Activated CD4-positive, alpha-beta T cell treated with anti-CD3 and anti-CD28 coated beads for 4 hours (primary cell): Measurements from ENCODE around the gene GNRHR.
A peak's percentile ranks its signal among the peaks of the same experiment; 100 is the strongest.
"Not testable (repeated sequence)": the region's sequence is repeated elsewhere in the genome, so short reads cannot be mapped to it uniquely, and the experiment has no call there.

Experiments used
- DNase-seq, 2 donors: peaks; one replicate each; pipeline ENCODE4 v3.0.0-alpha.2; 2020

GNRHR gene

GRCh38 chr4:67725981-67726380 lies 28.2 kb downstream of the GNRHR start:
- no peak for DNase-seq

- no peak for DNase-seq
Observed at GRCh38 chr4:67725132-67725531, 29.1 kb downstream of the GNRHR start.

DNA sequence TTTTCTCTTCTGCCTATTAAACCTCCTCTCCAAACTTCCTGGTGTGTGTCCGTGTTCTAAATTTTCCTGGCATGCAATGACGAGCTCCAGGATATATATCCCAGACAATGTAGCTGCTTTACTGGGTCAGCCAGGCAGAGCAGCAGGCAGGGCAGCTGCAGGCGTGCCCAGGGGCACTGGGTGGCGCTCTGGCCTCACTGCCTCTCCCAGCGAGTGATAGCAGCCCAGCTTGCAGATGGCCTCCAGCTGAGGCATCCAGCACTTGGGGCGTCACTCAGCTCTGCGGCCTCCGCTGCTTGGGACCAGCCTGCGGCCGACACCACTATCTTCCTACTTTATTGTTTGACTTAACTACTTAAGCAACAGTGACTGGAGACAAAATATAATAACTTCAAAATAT lies 30.2 kb downstream of the GNRHR start:
- no peak for DNase-seq

GRCh38 chr4:67723341-67723740 lies 30.8 kb downstream of the GNRHR start:
- no peak for DNase-seq

DNA sequence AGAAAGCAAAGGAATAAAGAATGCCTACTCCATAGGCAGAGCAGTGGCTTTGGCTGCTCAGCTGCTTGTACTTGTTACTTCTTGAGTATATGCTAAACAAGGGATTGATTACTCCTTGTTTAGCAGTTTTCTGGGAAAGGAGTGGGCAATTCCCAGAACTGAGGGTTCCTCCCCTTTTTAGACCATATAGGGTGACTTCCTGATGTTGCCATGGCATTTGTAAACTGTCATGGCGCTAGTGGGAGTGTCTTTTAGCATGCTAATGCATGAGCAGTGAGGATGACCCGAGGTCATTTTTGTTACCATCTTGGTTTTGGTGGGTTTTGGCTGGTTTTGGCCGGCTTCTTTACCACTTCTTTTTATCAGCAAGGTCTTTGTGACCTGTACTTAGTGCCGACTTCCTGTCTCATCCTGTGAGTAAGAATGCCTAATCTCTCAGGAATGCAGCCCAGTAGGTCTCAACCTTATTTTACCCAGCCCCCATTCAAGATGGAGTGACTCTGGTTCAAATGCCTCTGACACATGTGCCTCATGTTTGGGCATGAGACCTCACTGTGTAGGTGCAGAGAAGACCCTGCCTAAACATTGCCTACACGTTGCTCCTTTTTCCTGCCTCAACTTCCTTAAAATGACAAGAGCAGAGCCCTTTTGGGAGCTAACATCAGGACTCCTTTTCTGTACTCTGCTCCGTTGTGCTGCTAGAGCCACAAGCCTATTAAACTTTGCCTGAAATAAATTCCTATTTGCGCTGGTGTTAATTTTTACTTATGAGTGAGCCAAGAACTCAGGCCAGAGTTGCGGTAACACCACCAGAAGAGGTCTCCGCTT lies 32.2 kb downstream of the GNRHR start:
- DNase-seq, result no peak

- DNase-seq, result no peak
Observed at GRCh38 chr4:67721315-67721769, 32.8 kb downstream of the GNRHR start.

- DNase-seq, result no peak
Observed at GRCh38 chr4:67719953-67720617, 34.1 kb downstream of the GNRHR start.

GRCh38 chr4:67718848-67719247 lies 35.3 kb downstream of the GNRHR start:
- no peak for DNase-seq

DNA sequence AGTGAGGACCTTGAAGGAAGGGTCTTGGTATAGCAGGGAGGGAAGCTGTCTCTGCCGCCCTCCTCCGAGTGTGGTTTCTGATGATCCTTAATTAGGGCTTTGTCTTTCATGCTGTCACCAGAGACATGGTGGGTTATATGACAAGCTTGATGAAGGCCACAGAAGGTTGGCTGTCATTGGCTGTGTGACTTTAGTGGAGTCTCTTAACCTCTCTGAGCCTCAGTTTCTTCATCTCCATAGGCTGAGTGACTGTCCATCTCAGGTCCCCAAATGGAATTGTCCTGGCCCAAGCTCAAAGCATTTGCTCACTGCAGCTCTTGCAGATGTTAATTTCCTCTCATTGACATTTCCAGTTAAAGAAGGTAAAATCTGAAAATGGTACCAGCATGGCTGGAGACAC lies 36.6 kb downstream of the GNRHR start:
- no peak for DNase-seq

DNA sequence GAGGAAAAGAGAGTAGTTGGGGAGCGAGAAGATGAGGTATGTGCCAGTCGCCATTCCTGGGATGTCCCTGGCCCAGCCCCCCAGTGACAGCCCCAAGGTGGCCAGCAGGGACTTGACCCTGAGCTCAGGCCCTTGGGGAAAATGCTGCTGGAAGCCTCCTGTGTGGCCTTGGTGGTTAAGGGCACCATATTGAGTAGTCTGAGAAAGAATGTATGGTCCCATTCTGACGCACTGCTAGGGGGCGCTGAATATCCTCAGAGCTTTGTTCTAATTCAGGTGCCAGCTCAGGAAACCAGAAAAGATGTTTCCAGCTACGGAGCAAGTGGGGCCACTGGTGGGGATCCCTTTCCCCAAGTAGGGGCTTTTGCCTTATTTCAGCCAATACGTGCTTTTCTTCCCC lies 39.2 kb downstream of the GNRHR start:
- no peak for DNase-seq

DNA sequence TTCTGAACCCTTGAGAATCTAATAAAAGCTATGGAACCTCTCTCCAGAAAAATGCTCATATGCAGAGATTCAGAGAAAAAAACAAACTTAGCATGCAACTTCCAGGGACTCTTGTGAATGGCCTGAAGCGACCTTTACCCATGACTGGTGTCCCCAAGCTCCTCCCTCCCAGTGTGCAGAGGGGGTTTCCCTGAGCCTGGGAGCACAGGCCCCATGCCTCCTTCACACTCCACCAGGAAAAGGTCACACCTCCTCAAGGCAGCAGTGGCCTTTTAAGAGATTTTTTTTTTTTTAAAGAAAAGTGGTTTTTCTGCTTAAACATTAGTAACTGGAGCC lies 40.0 kb downstream of the GNRHR start:
- DNase-seq, result no peak

GRCh38 chr4:67713529-67714247 lies 40.5 kb downstream of the GNRHR start:
- DNase-seq, result no peak

- no peak for DNase-seq
Observed at GRCh38 chr4:67712650-67713528, 41.3 kb downstream of the GNRHR start.

DNA sequence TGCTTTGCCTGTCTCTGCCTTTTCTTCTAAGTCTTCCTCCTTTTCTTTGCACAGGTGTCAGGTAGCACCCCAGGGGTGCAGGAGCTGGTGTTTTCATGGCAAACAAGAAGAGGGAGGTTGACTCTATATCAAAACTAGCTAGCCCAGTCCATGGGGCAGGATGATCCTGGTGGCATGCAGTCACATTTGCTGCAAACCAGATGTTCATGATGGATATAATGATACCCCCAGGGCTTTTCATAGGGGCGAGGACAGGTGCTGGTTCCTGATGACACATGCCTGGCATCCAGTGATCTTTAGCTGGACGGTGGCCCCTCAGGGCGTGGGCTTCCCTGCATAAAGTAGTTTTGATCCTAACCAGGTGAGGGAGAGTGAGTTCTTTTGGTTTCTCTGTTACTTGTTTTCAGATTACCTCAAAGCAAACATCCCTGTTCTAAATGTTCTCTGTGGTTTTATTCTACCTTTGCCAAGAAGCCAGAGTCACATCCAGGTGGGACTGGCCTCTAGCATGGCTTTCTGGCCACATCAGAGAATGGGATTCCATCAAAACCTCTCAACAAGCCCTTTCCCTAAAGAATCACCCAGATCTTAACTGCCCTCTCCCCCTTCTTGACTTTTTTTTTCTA lies 42.1 kb downstream of the GNRHR start:
- DNase-seq, result no peak

GRCh38 chr4:67706682-67707081 lies 47.5 kb downstream of the GNRHR start:
- not testable (repeated sequence) for DNase-seq

GRCh38 chr4:67704843-67705242 lies 49.3 kb downstream of the GNRHR start:
- no peak for DNase-seq

GRCh38 chr4:67702166-67702565 lies 52.0 kb downstream of the GNRHR start:
- DNase-seq, result no peak

DNA sequence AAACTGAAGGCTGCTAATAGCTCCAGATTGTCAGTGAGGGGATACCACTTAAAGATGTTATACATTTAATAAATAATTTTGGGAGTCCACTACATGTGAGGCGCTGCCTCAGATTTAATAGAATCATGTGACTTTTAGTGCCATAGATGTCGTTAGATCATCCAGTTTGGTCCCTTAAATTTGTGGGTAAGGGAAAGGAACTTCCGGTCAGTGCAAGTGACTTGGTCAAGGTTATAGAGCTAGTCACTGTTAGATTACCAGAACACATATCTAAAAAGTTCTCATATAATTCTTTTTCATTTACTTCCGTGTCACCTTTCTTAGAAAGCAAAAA lies 52.7 kb downstream of the GNRHR start:
- no peak for DNase-seq

DNA sequence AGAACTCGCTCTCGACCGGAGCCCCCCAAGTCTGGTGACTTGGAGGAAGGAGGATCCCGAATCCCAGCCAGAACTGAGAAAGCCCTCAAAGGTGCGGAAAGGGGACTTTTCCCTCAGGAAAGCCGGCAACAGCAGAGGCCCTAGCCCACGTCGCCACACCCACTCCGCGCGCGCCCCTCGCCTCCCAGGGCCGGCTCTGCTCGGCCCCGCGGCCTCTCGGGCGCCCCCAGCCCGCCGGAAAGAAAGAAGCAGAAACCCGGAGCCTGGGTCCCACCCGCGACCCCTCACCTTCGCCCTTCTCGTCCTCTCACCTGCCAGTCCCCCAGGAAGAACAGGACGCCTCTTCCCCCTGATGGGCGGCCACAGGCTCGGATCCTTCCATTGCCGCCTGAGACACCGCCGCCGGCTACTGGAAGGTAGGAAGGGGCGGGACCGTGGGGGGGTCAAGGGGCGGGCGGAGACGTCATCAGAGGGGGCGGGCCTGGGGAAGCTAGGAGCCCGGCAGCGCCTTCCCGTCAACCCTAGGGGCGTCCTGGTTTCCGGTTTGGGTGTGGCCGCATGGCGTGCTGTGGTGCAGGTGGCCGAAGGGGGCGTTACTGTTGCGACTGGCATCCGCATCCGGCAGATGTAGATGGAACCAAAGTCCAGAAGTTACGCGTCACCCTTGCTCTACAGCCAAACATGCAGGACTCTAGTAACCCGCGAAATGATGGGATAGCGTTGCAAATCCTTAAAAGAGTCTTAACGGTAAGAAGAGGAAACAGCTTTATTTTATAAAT lies 53.3 kb downstream of the GNRHR start, which contains the start of gene UBA6:
Gene UBA6, minus strand, starts transcription at position 418 of the 779 bp plus-strand sequence. Its CDS starts 36 bp downstream, at position 382.
- DNase-seq, result peak; percentile 94 to 96

DNA sequence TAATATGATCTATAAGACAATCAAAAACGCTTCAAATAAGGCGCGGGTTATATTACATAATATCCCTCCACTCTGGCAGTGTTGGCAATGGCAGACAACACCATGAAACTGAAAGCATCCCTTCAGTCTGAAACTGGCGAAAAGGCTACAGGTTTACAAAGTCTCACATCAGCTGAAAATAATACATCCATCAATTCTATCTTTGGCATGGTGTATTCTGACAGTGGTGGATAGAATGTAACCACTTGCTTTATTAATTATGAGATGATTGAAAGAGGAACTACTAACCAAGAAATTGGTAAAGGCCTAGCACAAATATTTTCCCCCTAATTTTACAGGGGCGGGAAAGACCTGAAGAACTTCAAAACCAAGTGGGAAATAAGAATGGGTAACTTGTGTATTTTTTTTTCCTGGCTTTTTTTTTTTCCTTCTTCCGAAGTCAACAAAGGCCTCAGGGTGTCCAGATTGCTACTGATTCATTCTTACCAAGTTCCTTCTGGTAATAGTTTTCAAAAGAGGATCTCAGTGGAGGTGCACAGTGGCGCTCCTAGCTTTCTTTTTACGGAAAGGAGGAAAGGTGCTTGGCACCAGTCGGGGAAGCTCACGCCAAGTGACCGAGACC lies 54.0 kb downstream of the GNRHR start:
- DNase-seq, result no peak

DNA sequence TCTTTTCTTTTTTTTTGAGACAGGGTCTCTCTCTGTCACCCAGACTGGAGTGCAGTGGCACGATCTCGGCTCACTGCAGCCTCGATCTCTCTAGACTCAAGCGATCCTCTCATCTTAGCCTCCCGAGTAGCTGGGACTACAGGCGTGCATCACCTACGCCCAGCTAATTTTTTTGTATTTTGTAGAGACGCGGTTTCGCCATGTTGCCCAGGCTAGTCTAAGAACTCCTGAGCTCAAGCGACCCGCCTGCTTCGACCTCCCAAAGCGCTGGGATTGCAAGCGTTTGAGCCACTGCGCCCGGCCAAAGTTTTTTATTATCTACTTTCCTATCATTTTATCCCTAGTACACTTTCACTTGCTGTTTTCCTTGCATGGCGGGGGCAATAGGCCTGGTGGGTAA lies 54.6 kb downstream of the GNRHR start:
- DNase-seq, result no peak
